COR-L47 (cell line): ENCODE measurements around the gene ARHGDIB.

Source experiments
- DNase-seq: peaks from one replicate; lab custom pipeline; 2025; lab: John Stamatoyannopoulos, UW

The ARHGDIB gene

DNA sequence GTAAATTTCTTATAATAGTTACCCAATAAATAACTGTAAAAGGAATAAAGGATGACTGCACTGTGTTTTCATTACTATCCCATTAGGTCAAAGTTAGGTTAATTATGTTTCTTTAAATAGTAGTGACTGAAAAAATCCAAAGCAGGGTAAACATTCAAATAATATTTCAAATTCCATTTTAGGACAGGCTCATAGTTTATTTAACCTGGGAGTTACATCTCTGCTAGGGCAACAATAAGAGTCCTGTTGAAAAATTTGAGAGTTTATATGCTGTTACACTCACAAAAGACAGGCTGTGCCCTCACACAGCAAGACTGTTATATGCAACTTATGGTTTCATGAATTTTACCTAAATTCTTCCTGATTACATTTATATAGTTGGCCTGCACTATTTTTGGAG lies 31.1 kb downstream of the ARHGDIB start:
- DNase-seq = no peak

DNA sequence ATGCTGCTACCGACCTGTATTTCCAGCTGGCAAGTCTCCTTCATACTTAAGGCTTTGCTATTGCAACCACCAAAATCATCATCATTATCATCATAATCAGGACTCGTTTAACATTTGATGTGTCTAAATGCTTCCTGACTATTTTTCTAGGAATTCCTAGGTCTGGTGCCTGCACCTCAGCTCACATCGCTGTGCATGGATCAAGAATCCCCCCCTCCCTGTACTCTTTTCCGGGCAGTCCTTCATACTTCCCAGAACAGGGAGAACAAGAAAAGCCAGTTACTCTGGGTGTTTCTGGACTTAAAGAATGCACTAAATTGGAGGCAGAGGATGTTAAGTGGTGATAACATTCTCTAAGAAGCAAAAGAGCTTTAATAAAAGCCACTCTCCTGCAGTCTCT lies 32.5 kb downstream of the ARHGDIB start:
- no peak for DNase-seq

DNA sequence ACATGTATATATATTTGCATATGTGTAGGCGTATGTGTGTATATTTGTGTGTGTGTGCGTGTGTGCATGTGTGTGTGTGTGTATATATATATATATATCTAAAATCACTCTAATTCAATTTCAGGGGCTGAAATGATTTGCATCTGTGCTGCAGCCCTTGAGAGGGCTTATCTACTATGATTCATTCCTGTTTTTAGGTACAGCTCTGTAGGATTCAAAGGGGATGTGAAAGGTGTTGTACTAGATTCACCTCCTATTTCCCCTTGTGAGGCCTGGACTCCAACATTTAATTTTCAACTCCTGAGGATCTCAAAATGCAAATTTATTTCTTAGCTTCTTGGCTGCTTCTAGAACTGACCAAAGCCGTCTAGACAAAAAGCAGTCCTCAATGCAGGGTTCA lies 34.1 kb downstream of the ARHGDIB start:
- DNase-seq = no peak

DNA sequence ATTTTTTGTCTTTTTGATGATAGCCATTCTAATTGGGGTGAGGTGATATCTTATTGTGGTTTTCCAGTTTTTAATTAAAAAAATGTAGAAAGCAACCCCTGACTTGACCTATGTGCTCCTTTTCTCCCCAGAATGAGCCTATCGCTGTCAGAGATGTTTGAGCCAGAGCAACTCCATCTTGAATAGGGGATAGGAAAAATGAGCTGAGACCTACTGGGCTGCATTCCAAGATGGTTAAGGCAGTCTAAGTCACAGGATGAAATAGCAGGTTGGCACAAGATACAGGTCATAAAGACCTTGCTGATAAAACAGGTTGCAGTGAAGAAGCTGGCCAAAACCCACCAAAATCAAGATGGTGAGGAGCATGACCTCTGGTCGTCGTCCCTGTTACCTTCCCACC lies 36.9 kb downstream of the ARHGDIB start:
- no peak for DNase-seq

DNA sequence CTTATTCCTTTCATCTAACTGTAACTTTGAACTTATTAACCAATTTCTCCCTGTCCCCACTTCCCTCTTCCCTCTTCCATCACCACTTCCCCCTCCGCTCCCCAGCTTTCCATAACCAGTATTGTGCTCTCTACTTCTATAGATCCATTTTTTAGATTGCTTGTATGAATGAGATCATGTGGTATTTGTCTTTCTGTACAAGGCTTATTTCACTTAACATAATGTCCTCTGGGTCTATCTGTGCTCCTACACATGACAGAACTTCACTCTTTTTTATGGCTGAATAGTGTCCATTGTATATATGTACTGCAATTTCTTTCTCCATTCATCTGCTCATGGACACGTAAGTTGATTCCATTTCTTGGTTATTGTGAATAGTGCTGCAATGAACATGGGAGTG lies 37.5 kb downstream of the ARHGDIB start:
- DNase-seq = no peak

DNA sequence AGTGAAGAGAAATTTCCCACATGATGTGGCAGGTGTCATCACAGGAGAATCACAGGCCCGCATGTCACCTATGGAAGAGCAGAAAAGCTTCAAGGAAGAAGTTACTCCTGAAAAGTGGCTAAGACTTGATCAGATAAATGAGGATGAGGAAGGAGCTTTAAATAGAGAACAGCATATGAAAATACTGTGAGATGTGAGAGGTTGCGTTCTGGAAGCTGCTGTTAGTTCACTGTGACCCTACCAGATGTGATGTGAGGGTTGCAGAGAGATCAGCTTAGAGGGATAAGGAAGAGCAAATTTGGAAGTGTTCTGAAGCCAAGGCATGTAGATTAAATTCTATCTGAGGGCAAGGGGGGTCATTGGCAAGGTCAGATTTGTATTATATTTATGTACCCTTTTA lies 40.2 kb downstream of the ARHGDIB start:
- DNase-seq = no peak

DNA sequence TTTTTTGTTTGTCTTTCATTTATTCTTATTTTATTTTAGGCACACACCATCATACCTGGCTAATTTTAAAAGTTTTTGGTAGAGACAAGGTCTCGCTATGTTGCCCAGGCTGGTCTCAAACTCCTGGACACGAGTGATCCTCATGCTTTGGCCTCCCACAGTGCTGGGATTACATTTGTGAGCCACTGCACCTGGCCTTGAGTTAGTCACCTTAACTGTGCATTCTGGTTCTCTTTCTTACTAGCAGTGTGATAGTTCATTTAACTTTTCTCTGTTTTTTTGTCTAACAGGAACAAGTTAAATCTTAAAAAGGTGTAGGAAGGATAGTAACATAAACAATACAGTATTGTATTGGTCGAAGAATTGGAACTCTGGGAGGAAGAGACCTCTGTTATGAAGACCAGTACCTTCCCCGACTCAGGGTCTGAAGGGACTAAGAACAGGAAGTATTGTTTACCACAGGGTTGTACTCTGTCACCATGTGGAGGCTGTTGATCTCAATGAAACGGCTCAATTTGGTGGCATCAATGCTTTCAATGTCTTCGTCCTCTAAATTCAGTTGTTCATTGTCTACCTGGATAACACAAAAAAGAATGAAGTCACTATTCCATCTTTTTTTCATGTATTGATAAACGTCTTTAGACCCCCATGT lies 40.8 kb downstream of the ARHGDIB start:
- no peak for DNase-seq

DNA sequence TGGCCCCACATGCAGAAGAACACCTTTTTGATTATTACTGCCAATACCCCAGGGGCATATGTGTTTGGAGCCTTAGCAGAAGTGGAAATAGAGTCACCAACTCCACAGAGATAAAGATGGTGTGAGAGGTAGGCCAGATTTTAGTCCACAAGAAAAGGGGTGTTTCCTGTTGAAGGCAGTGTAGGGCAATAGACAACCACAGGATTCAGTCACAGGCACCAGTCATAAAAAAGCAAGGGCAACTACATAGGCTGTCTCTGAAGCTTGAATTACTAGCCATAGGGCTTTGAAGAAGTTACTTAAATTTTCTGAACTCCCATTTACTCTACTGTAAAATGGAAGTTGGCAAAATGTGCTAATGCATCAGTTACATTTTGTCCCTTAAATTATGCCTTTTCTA lies 41.9 kb downstream of the ARHGDIB start:
- DNase-seq = no peak

DNA sequence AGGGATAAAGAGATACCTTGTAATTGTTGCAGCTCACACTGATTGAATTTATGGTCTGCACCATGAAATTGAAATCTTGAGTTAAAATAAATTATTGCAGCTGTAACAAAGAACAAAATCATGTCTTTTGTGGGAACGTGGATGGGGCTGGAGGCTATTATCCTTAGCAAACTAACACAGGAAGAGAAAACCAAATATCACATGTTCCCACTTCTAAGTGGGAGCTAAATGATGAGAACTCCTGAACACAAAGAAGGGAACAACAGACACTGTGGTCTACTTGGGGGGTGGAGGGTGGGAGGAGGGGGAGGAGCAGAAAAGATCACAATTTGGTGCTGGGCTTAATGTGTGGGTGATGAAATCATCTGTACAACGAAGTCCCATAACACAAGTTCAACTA lies 45.7 kb downstream of the ARHGDIB start:
- no peak for DNase-seq

DNA sequence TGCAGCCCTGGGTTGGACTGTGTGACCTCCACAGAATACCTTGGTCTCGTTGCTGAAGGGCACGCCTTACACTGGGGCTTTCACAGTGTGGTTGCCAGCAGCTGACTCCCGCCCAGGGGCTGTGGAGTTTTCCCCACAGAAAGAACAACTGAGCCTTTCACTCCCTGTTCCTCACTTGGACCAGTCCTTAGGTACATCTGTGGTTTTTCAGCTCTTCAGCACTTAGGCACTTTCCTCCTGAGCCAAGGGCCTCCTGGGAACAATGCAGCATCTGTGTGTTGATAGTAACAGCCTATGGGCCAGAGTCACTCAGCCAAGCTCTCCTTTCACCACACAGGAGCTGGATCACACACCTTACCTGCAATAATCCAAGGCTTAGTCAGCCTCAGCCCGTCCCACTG lies 48.0 kb downstream of the ARHGDIB start:
- no peak for DNase-seq

DNA sequence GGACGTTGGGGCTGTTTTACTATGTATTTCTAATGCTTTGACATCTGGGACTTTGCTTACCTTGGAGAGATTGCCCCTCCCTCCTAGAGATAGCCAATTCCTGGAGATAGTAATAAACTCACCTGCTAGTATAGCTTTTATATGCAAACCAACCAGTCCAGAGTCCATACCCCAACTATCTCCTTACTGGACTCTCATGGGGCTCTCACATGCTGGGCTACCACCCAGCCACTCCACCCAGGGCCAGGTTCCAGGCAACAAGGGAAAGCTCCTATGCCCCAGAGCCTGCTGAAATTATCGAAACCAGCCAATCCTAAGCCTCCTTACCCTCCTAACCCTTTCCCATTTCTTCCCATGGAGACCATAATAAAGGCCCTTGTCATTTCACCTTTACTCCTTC lies 50.3 kb downstream of the ARHGDIB start:
- no peak for DNase-seq

DNA sequence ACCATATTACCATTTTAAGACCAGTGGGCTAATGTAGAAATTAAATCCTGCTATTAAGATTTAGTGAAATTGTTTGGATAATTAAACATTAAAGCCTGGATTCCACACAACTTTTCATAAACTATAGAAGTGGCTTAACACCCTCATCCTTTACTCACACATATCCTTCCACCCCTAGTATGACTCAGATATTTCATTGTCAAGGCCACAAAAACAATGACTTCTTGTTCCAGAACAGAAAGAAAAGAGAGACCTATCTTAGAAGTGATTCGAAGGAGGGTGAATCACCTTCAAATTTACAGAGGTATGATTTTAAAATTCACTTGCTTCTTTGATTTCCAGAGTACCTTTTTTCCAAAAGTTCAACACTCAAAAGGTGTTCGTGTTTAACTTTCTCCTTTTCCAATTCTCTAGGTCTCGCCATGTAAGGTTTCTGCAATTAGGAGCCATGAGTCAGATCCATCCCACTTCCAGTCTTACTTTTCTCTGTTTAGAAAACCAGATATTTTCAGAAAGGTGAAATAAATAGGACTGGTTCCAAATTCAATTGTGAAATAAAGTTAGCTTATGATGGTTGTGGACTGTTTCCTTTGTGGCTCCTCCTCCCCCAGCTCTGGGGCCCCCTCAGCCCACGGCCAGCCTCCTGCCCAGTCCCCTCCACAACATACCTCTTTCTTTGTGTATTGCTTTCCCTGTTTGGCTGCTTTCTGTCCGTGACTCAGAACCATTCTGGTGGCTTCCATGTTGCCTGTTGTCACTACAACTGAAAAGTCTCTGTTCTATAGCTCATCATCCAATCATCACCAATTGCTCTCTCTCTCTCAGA lies 51.1 kb downstream of the ARHGDIB start:
- DNase-seq = no peak

DNA sequence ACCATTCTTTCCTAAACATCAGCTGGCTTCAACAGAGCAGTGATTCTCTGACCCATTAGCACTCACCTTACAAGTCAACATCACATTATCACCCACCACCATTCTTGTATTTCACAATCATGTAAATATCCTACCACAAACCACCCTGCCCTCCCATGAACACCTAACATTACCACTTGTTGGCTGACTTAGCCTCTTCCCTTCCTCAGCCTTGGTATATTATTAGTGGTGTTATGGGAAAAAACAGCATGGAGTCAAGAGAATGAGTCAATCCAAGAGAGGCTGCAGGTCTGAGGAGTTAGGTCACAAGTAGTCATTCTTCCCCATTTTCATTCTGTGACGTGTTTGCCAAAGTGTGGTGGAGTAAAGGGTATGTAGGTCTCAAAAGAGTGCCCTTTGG lies 53.4 kb downstream of the ARHGDIB start:
- no peak for DNase-seq

DNA sequence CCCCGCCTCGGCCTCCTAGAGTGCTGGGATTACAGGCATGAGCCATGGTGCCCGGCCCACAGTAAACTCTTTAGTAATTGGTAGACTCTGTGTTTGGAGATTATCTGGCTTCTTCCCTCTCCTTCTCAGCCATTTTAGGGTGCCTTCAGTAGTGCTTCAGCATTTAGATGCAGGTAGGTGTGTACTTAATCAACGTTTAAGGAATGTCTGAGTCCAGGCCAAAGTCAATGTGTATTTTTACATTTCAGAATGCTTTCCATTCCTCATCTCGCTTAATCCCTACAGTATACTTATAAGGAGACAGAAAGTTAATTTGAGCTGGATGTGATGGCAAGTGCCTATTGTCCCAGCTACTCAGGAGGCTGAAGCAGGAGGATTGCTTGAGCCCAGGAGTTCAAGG lies 55.3 kb downstream of the ARHGDIB start:
- no peak for DNase-seq

DNA sequence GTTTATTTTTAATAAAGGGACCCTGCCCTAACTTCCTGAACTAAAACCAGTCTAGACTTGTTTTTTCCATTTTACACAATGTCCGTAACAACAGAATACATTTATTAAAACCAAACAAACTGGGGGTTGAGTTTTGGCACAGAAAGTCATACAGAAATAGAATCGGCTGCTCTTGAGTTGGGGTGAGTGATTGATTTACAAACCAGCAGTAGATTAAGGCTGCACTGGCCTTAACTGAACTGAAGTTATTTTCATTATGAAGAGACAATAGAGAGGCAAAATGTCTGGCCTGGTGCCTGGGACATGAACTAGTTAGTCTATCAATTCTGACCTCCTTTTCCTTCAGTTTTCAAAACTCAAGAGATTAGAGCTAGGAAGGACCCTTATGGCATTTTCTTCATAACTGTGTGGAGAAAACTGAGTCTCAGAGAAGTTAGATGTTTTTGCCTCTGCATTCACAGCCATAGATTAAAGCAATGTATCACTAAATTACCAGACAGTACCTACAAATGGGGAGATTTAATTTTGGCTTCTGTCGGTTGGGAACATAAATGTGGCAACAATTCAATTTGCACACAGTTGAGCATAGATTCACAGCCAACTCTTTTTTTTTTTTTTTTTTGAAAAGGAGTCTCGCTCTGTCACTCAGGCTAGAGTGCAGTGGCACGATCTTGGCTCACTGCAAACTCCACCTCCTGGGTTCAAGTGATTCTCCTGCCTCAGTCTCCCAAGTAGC lies 56.0 kb downstream of the ARHGDIB start:
- DNase-seq = no peak

DNA sequence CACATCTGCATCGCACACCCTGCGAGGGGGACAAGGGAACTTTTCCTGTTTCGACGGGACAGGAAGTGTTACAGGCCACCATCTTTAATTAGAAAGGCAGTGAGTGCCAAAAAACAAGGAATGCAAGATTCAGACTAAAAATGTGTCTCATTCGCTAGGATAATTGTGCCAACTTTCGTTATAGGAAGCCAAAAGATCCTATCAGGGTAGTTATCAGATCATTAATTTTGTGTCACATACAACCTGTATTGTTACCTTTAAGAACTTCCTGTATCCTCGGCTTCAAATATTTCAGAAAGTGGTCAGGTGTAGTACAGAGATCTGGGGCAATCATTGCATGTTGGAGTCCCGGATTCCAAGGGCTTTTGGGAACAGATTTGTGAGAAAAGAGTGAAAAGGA lies 56.5 kb downstream of the ARHGDIB start:
- no peak for DNase-seq

DNA sequence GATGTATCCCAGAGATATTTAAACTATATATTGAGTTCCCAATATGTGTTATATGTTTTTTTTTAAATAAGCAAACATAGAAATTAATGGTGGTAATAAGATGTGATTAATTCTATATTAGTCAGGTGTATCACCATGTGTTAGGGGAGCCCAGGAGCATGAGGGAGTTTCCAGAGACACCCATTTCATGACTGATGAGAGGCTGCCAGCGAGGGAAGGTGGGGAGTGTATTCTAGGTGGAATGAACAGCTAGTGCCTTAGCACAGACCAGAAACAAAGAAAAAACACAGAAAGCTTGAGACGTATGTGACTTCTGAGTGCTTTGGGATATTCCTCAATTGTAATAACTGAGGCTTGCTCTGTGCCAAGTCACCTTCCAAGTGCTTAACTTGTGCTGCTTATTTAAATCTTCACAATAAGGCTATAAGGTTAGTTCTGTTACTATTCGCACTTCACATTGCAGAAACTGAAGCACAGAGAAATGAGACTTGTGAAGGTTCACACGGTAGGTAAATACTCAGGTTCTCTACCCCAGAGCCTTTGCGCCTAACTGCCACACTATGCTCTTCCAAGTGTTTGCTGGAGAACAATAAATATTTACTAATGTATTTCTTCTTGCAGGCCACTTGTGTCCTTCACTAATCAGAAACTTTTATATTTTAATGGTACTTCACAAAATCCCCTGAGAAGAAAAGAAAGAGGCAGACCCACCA lies 57.9 kb downstream of the ARHGDIB start:
- DNase-seq = no peak

DNA sequence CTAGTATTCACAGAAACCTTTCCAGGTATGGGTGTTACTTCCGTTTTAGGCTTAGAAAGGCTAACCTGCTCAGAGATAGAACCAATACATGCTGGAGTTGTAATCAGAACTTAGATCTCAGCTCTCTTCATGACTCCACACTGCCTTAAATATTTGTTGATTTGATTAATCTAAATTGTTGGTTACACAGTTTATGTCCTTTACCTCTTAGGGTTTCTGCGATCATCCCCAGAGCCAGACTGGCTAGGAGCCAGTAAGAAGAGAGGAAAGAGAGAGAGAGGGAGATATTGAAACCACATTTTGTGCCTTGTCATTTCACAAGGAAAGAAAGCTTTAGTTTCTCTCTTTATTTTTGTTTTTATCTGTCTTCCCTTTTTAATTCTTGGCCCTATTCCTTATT lies 58.9 kb downstream of the ARHGDIB start:
- DNase-seq = no peak

DNA sequence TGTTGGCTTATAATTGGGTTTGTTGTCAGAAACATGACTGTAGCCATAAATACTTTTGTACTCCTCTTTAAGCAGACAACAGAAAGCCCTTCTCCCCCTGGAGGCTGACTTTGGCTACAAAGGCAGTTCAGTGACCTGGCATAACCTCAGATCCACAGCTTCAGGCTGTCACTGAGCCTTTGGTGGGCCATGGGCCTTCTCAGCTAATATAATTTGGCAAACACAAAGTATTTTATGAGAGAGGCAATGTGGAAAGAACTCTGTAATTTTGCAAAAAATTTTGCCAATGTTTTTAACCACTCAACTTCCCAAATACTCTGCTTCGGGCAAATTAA lies 60.2 kb downstream of the ARHGDIB start:
- DNase-seq = no peak

DNA sequence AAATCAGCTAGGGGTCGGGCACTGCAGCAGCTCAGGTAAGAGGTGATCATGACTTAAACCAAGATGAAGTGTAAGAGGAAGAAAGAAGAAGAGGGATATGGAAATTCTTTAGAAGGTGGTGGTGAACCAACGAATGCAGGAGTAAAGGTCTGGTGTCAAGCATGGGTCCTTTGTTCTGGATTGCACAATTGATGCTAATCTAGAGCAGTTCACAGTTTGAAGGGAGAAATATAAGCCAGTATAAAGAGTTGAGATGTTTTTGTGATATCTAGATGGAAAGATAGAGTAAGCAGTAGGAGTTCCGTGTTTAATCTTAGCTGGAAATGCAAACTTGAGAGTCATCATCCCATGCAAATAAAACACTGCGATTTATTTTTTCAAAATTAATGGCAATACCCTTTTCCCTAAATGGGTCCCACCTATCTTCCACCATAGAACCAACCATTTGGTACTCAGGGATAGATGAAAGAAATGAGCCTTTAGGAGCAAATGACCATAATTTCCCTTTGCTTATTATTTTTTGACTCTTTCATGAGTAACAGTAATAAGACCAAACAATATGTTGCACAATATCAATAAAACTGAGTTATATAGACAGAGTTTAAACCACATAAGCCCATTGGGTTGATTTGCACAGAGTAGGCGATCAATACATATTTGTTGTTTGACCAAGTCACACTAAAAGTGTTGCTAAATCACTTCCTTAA lies 60.7 kb downstream of the ARHGDIB start:
- no peak for DNase-seq

DNA sequence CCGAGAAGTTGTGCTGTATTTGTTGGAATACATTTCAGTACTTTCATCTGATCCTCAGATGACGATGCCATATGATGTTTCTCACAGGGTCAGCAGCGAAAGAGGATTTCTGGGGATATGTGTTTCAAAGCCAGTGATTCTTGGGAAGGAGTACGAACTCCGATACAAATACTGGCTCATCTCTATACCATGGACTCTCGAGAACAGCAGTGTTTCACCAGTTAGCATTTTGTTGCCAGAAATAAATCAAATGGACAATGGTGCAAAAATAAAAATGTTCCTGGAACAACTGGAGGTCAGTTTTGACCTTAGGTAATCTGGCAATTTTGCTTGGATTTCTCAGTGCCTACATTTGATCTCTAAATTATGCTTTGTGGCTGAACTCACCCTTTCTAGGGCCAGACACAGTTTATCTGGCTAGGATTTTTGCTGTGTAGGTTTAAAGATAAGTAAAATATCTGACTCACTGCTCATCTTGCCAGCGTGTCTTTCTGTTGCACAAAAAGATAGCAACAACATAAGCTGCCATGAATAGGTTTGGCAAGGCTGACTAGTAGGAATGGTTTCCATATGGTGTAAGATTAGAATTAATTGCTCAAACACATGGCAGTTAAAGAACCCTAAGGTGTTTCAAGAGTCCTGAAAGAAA lies 64.8 kb downstream of the ARHGDIB start:
- DNase-seq = no peak
